ENCODE results near the gene POLD1.

POLD1 gene

GRCh38 chr19:50368649-50369570 is 15.2 kb upstream of the POLD1 start:
- TF ChIP-seq, protein P1, sequence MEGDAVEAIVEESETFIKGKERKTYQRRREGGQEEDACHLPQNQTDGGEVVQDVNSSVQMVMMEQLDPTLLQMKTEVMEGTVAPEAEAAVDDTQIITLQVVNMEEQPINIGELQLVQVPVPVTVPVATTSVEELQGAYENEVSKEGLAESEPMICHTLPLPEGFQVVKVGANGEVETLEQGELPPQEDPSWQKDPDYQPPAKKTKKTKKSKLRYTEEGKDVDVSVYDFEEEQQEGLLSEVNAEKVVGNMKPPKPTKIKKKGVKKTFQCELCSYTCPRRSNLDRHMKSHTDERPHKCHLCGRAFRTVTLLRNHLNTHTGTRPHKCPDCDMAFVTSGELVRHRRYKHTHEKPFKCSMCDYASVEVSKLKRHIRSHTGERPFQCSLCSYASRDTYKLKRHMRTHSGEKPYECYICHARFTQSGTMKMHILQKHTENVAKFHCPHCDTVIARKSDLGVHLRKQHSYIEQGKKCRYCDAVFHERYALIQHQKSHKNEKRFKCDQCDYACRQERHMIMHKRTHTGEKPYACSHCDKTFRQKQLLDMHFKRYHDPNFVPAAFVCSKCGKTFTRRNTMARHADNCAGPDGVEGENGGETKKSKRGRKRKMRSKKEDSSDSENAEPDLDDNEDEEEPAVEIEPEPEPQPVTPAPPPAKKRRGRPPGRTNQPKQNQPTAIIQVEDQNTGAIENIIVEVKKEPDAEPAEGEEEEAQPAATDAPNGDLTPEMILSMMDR (conservative IDR thresholded peaks at IDR 0.05; ENCODE audit: control insufficient read depth, insufficient read depth, low read depth, low read length): peak; percentile 75
- peak; percentile 88 for DNase-seq (ENCODE audit: low read depth)
- peak overlapping the region; percentile 81 for H3K4me3 ChIP-seq (ENCODE audit: control insufficient read depth, low read depth, low read length)

- H3K4me3 ChIP-seq (ENCODE audit: control insufficient read depth, low read depth, low read length): no peak overlapping the region
- DNase-seq (ENCODE audit: low read depth): peak; percentile 23
- TF ChIP-seq, protein P1 (conservative IDR thresholded peaks at IDR 0.05; ENCODE audit: control insufficient read depth, insufficient read depth, low read depth, low read length): no peak
Observed at GRCh38 chr19:50371914-50372475, 12.2 kb upstream of the POLD1 start.

DNA sequence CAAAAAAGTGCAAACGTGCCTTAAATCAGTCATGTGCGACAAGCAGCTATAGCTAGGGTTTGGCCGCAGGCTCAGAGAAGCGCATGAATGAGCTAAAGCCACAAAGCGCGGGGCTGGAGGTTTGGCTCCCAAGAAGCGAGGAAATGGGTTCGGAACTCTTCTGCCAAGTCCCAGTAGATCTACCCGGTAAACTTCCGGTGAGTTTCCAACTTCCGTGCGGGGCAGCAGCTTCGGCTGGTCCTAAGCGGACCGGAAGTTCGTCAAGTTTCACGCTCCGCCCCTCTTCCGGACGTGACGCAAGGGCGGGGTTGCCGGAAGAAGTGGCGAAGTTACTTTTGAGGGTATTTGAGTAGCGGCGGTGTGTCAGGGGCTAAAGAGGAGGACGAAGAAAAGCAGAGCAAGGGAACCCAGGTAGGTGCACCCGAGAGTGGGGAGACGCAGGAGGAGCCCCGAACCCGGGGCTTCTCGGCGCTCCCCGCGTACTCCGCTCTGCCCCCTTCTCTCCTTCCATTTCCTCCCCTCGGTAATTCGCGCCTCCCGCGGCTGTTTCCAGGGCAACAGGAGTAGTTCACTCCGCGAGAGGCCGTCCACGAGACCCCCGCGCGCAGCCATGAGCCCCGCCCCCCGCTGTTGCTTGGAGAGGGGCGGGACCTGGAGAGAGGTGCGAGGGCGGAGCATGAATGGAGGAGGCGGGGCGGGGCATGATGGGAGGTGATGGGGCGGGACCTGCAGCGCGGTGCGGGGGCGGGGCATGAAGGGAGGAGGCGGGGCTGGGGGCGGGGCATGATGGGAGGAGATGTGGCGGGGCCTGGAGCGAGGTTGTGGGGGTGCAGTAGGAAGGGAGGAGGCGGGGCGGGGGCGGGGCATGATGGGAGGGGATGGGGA is 7.7 kb upstream of the POLD1 start, which contains the start of gene NR1H2:
Gene NR1H2, plus strand, starts transcription at position 292 of the 885 bp plus-strand sequence. CDS start 1,149 bp downstream, outside the sequence.
- peak; percentile 98 for DNase-seq (ENCODE audit: low read depth)
- TF ChIP-seq, protein P1 (conservative IDR thresholded peaks at IDR 0.05; ENCODE audit: control insufficient read depth, insufficient read depth, low read depth, low read length): no peak
- H3K4me3 ChIP-seq (ENCODE audit: control insufficient read depth, low read depth, low read length): peak within 1 kb of the TSS; percentile 90

DNA sequence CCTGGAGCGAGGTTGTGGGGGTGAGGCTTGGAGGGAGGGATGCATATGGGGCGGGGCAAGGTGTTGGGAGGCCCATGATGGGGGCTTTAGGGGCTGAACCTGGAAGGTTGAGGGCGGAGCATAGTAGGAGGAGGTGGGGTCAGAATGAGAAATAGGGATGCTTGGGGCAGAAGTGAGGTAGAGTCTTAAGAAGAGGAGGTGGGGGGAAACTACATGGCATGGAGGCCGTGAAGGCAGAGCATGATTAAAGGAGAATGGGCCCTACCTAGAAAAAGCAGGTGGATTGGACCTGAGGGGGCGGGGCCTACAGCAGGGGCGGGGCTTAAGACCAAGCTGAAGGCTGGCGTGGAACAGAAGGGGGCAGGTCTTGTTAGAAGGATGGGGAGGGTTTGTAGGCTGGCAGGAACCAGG is 7.1 kb upstream of the POLD1 start:
- H3K4me3 ChIP-seq (ENCODE audit: control insufficient read depth, low read depth, low read length): peak overlapping the region; percentile 17
- TF ChIP-seq, protein P1 (conservative IDR thresholded peaks at IDR 0.05; ENCODE audit: control insufficient read depth, insufficient read depth, low read depth, low read length): no peak
- peak; percentile 17 for DNase-seq (ENCODE audit: low read depth)

- TF ChIP-seq, protein P1 (conservative IDR thresholded peaks at IDR 0.05; ENCODE audit: control insufficient read depth, insufficient read depth, low read depth, low read length): no peak
- H3K4me3 ChIP-seq (ENCODE audit: control insufficient read depth, low read depth, low read length): no peak overlapping the region
- no peak for DNase-seq (ENCODE audit: low read depth)
Observed at GRCh38 chr19:50377517-50377916, 6.6 kb upstream of the POLD1 start.

- no peak for DNase-seq (ENCODE audit: low read depth)
- TF ChIP-seq, protein P1 (conservative IDR thresholded peaks at IDR 0.05; ENCODE audit: control insufficient read depth, insufficient read depth, low read depth, low read length): no peak
- H3K4me3 ChIP-seq (ENCODE audit: control insufficient read depth, low read depth, low read length): no peak overlapping the region
Observed at GRCh38 chr19:50378169-50378862, 5.8 kb upstream of the POLD1 start.

Measured in fibroblast of mammary gland (primary cell).